ENCODE measurements around the gene U2AF2. TPM values are rescaled to one million over a fixed set of nuclear protein-coding genes. Genes with fewer than 3 reads are reported as not detected.

U2AF2 gene
- total RNA-seq, 4 donors from 2014 or later: 78.8 to 149 (median 106) TPM

- DNase-seq (ENCODE audit: low spot score in 2 of 2): no peak
- intact Hi-C loops (cut with DNase I; ENCODE audit: low total_unique reads): loop anchor here (10.0 kb wide), 1 partner anchor 104 kb away; no protein-coding TSS in a partner anchor
- WGBS, 2 donors: 77 to 79% methylated on average over 3 of the region's 3 CpGs
- no peak overlapping the region for H3K4me3 ChIP-seq (ENCODE audit: low read depth, poor library complexity, severe bottlenecking)
- no peak for TF ChIP-seq POLR2A (IDR thresholded peaks at IDR 0.05)
- TF ChIP-seq, protein P1, sequence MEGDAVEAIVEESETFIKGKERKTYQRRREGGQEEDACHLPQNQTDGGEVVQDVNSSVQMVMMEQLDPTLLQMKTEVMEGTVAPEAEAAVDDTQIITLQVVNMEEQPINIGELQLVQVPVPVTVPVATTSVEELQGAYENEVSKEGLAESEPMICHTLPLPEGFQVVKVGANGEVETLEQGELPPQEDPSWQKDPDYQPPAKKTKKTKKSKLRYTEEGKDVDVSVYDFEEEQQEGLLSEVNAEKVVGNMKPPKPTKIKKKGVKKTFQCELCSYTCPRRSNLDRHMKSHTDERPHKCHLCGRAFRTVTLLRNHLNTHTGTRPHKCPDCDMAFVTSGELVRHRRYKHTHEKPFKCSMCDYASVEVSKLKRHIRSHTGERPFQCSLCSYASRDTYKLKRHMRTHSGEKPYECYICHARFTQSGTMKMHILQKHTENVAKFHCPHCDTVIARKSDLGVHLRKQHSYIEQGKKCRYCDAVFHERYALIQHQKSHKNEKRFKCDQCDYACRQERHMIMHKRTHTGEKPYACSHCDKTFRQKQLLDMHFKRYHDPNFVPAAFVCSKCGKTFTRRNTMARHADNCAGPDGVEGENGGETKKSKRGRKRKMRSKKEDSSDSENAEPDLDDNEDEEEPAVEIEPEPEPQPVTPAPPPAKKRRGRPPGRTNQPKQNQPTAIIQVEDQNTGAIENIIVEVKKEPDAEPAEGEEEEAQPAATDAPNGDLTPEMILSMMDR (IDR thresholded peaks at IDR 0.05): no peak
Observed at GRCh38 chr19:55619286-55619685, 35.5 kb upstream of the U2AF2 start.

- no peak for TF ChIP-seq POLR2A (IDR thresholded peaks at IDR 0.05)
- TF ChIP-seq, protein P1 (IDR thresholded peaks at IDR 0.05): no peak
- no peak overlapping the region for H3K4me3 ChIP-seq (ENCODE audit: low read depth, poor library complexity, severe bottlenecking)
- intact Hi-C loops (cut with DNase I; ENCODE audit: low total_unique reads): no loop called here
- 89 to 92% methylated on average over 12 of the region's 12 CpGs for WGBS, 2 donors
- no peak for DNase-seq (ENCODE audit: low spot score in 2 of 2)
Observed at GRCh38 chr19:55620410-55621204, 34.2 kb upstream of the U2AF2 start.

- no peak overlapping the region for H3K4me3 ChIP-seq (ENCODE audit: low read depth, poor library complexity, severe bottlenecking)
- TF ChIP-seq, protein P1 (IDR thresholded peaks at IDR 0.05): no peak
- TF ChIP-seq POLR2A (IDR thresholded peaks at IDR 0.05): no peak
- no peak for DNase-seq (ENCODE audit: low spot score in 2 of 2)
- 71 to 72% methylated on average over 9 of the region's 9 CpGs for WGBS, 2 donors
- intact Hi-C loops (cut with DNase I; ENCODE audit: low total_unique reads): no loop called here
Observed at GRCh38 chr19:55621205-55621672, 33.6 kb upstream of the U2AF2 start.

DNA sequence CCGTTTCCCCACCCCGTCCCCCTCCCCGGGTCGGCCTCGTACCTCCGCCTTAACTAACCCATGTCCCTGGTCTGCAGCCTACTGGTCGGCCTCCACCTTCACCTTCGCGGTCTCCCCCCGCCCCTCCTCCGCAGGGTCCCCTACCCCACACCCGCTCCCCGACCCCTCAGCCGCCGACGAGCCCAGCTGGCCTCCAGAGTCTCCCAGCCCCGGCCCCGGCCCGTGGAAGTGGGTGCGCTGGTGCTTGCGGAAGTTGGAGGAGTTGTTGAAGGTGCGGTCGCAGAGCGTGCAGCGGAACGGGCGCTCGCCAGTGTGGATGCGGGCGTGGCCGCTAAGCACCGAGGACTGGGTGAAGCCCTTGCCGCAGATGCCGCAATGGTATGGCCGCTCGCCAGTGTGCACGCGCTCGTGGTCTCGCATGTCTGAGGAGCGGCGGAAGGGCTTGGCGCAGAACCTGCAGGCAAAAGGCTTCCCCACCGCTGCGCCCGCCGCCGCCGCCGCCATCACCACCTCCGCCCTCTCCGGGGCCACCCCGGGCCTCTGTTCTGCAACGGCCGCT, 33.1 kb upstream of the U2AF2 start:
- no peak overlapping the region for H3K4me3 ChIP-seq (ENCODE audit: low read depth, poor library complexity, severe bottlenecking)
- WGBS, 2 donors: 93 to 95% methylated on average over 53 to 55 of the region's 55 CpGs
- TF ChIP-seq, protein P1 (IDR thresholded peaks at IDR 0.05): no peak
- TF ChIP-seq POLR2A (IDR thresholded peaks at IDR 0.05): no peak
- intact Hi-C loops (cut with DNase I; ENCODE audit: low total_unique reads): no loop called here
- DNase-seq (ENCODE audit: low spot score in 2 of 2): no peak

DNA sequence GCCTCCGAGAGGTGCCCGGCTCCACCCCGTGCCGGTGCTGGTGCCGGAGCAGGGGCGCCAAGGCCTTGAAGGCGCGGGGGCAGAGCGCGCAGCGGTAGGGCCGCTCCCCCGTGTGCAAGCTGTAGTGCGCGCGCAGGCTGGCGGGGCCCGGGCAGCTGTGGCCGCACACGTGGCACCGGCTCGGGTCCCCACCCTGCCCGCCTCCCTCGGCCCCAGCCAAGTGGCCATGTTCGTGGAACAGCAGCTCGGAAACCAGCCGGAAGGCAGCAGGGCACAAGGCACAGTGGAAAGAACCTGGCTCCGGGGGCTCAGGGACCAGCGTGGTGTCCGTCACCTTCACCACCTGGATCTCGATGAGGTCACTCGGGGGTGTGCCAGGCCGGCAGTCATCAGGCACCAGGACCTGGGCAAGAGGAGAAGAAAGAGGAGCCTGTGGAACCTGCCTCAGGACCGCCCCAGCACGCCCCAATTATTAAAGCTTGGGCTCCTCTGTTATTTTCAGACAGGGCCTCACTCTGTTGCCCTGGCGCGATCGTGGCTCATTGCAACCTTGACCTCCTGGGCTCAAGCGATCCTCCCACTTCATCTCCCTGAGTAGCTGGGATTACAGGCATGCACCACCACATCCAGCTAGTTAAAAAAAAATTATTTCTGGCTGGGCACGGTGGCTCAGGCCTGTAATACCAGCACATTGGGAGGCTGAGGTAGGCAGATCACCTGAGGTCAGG, 32.4 kb upstream of the U2AF2 start:
- intact Hi-C loops (cut with DNase I; ENCODE audit: low total_unique reads): no loop called here
- no peak overlapping the region for H3K4me3 ChIP-seq (ENCODE audit: low read depth, poor library complexity, severe bottlenecking)
- 92 to 94% methylated on average over 32 to 40 of the region's 40 CpGs for WGBS, 2 donors
- TF ChIP-seq, protein P1 (IDR thresholded peaks at IDR 0.05): no peak
- TF ChIP-seq POLR2A (IDR thresholded peaks at IDR 0.05): no peak
- no peak for DNase-seq (ENCODE audit: low spot score in 2 of 2)

All from lower leg skin (tissue), 4 donors.